Measurements from ENCODE around the gene CCM2L. TPM values are rescaled to one million over a fixed set of nuclear protein-coding genes. Genes with fewer than 3 reads are reported as not detected.

Gene CCM2L
- total and polyA plus RNA-seq, 2 of the 4 experiments (the other 2 are of a cell fraction): not detected

- H3K9ac ChIP-seq (ENCODE audit: low read depth, low read length): no peak overlapping the region
- no peak overlapping the region for H2AK5ac ChIP-seq (ENCODE audit: low read depth, low read length)
- no peak overlapping the region for H4K5ac ChIP-seq (ENCODE audit: low read depth, low read length)
- H3K4ac ChIP-seq (ENCODE audit: low read depth, low read length): no peak overlapping the region
- no peak overlapping the region for H4K8ac ChIP-seq (ENCODE audit: low read depth in 2 of 2, low read length in 2 of 2)
- no peak overlapping the region for H4K91ac ChIP-seq (ENCODE audit: insufficient read depth, low read depth, low read length)
- no peak overlapping the region for H2BK120ac ChIP-seq (ENCODE audit: low read depth, low read length)
- no peak overlapping the region for H3K56ac ChIP-seq (ENCODE audit: extremely low read depth, insufficient read depth, low read length)
- H4K20me1 ChIP-seq (ENCODE audit: insufficient read depth, low read length): no peaks in the 10 kb centered on the region
- peaks cover 60% of the 10 kb centered on the region for H3K27me3 ChIP-seq (ENCODE audit: control insufficient read depth, insufficient read depth, low read length)
- ATAC-seq (ENCODE audit: low read depth) (no peak), DNase-seq (no peak)
- H2AFZ ChIP-seq (replicated peaks; ENCODE audit: low read length, poor library complexity): no peak overlapping the region
- TF ChIP-seq BHLHE40 (IDR thresholded peaks at IDR 0.05; ENCODE audit: low read depth, low read length) (no peak), RFX5 (IDR thresholded peaks at IDR 0.05; ENCODE audit: low read depth, low read length) (no peak), MXI1 (IDR thresholded peaks at IDR 0.05; ENCODE audit: borderline replicate concordance, low read depth, low read length) (no peak), CHD1 (IDR thresholded peaks at IDR 0.05; ENCODE audit: low read depth, low read length) (no peak), MAFK (IDR thresholded peaks at IDR 0.05; ENCODE audit: low read depth, low read length) (no peak)
- TF ChIP-seq, protein P1, sequence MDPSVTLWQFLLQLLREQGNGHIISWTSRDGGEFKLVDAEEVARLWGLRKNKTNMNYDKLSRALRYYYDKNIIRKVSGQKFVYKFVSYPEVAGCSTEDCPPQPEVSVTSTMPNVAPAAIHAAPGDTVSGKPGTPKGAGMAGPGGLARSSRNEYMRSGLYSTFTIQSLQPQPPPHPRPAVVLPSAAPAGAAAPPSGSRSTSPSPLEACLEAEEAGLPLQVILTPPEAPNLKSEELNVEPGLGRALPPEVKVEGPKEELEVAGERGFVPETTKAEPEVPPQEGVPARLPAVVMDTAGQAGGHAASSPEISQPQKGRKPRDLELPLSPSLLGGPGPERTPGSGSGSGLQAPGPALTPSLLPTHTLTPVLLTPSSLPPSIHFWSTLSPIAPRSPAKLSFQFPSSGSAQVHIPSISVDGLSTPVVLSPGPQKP (IDR thresholded peaks at IDR 0.05; ENCODE audit: borderline replicate concordance, low read depth, low read length): no peak
- TF ChIP-seq, protein P2, sequence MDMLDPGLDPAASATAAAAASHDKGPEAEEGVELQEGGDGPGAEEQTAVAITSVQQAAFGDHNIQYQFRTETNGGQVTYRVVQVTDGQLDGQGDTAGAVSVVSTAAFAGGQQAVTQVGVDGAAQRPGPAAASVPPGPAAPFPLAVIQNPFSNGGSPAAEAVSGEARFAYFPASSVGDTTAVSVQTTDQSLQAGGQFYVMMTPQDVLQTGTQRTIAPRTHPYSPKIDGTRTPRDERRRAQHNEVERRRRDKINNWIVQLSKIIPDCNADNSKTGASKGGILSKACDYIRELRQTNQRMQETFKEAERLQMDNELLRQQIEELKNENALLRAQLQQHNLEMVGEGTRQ (IDR thresholded peaks at IDR 0.05; ENCODE audit: low read depth, low read length): no peak
- H2BK15ac ChIP-seq (ENCODE audit: low read depth, low read length): no peak overlapping the region
- no peaks in the 10 kb centered on the region for H3K4me1 ChIP-seq (ENCODE audit: control insufficient read depth, insufficient read depth, low read length)
- no peak overlapping the region for H3K4me3 ChIP-seq (ENCODE audit: insufficient read depth, low read depth, low read length)
- in situ Hi-C loops (cut with MboI; ENCODE audit: low sequenced_read_pairs) (no loop called here), dilution Hi-C loops (cut with HindIII; ENCODE audit: low sequenced_read_pairs, unreplicated experiment) (no loop called here), intact Hi-C loops (cut with micrococcal nuclease) (no loop called here)
- no peaks in the 10 kb centered on the region for H3K9me1 ChIP-seq (ENCODE audit: insufficient read depth, low read length)
- no peaks in the 10 kb centered on the region for H3K79me1 ChIP-seq (ENCODE audit: low read depth in 1 of 2, low read length in 2 of 2)
- no peak overlapping the region for H3K23ac ChIP-seq (ENCODE audit: low read depth, low read length)
- H3K36me3 ChIP-seq (ENCODE audit: control insufficient read depth, insufficient read depth, low read length): no peaks in the 10 kb centered on the region
- H3K27ac ChIP-seq (ENCODE audit: insufficient read depth, low read length): no peak overlapping the region
- POLR2A ChIA-PET (ENCODE audit: unreplicated experiment): no interaction called here
- no peak overlapping the region for H3K18ac ChIP-seq (ENCODE audit: low read depth, low read length)
- H3K14ac ChIP-seq (replicated peaks; ENCODE audit: low read depth, low read length): no peak overlapping the region
- no peak overlapping the region for H2BK20ac ChIP-seq (ENCODE audit: low read depth, low read length)
- no peak overlapping the region for H2AK9ac ChIP-seq (replicated peaks; ENCODE audit: low read depth, low read length, poor library complexity)
- CTCF ChIA-PET: no interaction called here
- H2BK5ac ChIP-seq (ENCODE audit: low read depth, low read length, poor library complexity, severe bottlenecking): no peak overlapping the region
- H3K9me3 ChIP-seq (ENCODE audit: control insufficient read depth, insufficient read depth, low read length): peaks cover 7% of the 10 kb centered on the region
- BruUV-seq (replicated peaks): no TSS peak
- no CpG with 5 or more reads among the region's 4 CpGs for WGBS, 2 experiments (ENCODE audit: extremely low coverage in 2 of 2, insufficient read length in 1 of 2)
- H3K4me2 ChIP-seq (ENCODE audit: low read depth, low read length): no peak overlapping the region
These were observed 40.1 kb downstream of the CCM2L start for GRCh38 chr20:32050324-32050841.
